ENCODE results near the gene SNX30.

DNA sequence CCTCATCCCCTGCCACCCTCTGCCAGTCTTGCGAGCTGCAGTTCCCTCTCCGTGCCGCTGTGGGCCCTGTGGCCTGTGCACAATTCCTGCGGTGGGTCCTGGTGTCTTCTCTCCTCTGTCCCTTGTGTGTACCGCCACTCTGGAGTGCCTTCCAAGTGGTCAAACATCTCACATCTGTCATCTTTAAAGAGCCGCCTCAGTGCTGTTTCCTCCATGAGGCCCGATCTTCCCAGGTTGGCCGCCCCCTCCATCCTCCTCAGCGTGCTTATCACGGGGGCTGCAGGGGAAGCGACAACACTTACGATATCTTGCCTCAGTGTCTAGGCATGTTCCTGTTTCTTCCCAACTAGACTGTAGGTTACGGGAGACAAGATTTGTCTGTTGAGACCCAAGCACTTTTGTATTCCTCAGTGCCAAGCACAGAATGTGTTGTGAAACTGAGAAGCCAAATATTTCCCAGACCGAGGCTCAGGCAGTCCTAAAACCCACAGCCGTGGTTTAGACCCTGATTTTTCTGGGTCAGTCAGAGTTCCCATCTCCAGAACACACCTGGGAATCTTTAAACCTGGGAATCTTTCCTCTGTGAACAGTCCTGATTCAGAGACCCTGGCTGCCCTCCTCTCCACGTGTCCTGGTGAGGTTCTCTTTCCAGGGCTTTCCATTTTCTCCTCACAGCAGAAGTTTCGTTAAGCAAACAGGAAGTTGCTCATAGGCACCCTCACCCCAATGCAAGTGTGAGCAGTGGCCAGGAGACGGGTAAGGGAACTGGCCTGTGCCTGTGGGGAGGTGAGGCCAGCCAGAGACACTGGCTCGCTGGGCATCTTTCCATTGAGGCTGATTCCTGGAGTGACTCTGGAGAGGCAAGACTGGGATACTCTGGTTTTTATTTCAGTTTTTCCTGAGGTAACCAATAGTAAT is 111.3 kb downstream of the SNX30 start:
- TF ChIP-seq, protein P1, sequence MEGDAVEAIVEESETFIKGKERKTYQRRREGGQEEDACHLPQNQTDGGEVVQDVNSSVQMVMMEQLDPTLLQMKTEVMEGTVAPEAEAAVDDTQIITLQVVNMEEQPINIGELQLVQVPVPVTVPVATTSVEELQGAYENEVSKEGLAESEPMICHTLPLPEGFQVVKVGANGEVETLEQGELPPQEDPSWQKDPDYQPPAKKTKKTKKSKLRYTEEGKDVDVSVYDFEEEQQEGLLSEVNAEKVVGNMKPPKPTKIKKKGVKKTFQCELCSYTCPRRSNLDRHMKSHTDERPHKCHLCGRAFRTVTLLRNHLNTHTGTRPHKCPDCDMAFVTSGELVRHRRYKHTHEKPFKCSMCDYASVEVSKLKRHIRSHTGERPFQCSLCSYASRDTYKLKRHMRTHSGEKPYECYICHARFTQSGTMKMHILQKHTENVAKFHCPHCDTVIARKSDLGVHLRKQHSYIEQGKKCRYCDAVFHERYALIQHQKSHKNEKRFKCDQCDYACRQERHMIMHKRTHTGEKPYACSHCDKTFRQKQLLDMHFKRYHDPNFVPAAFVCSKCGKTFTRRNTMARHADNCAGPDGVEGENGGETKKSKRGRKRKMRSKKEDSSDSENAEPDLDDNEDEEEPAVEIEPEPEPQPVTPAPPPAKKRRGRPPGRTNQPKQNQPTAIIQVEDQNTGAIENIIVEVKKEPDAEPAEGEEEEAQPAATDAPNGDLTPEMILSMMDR (IDR thresholded peaks at IDR 0.05) = no peak
- no peak for TF ChIP-seq POLR2AphosphoS5 (IDR thresholded peaks at IDR 0.05)
- TF ChIP-seq POLR2A (IDR thresholded peaks at IDR 0.05) = no peak
- TF ChIP-seq EP300 (IDR thresholded peaks at IDR 0.05) = no peak

Data from gastroesophageal sphincter (tissue), 3 donors.